GM19395 (cell line): ENCODE results near the gene UTP4.

Experiments used
- ATAC-seq: cut with Tn5 transposase; IDR thresholded peaks from one replicate; pipeline ENCODE4 v1.9.1; 2021; ENCODE audit warnings: mild to moderate bottlenecking, moderate library complexity; ENCODE audit not compliant: unreplicated experiment

Gene UTP4

DNA sequence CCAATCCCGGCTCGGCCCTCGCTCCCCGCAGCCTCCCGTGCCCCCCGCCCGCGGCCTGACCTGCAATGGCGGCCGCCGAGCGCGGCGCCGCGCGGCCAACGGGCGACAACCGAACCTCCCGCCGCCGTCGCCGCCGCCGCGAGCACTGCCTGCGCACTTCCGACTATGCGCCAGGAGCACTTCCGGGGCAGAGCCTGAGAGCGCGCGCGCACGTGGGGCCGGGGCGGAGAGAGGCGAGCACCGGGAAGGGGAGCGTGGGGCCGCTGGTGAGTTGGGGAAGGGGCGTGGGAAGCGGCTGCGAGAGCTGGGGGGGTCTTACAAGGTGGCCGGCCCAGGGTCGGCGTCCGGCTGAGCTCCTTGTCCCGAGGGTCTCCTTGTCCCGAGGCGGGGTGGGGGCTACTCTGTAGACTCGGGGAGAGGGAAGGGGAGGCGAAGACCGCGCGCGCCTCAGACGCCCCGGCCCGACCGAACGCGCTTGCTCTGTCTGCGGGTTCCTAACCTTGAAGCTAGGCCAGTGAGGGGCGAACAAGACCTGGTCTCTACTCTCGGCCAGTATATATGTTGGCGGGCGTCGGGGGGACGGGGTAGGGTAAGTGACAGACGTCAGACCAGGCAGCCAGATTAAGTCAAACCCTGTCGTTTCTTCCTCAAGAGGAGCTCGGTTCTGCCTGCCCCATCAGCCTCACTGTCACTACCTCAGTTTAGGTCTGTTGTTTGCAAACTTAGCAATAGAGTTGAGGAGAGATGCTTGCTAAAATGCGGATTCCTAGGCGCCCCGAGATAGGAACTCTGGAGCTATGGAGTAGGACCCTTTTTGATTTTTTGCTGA lies at the start of gene UTP4, which contains the start of gene CHTF8:
UTP4 (plus strand) TSS at position 226 of the 829 bp plus-strand sequence. CDS start 811 bp downstream, outside the sequence.
CHTF8 (minus strand) TSS at position 165 of the 829 bp plus-strand sequence. CDS start 11,130 bp downstream, outside the sequence.
- peak; percentile 82 for ATAC-seq

DNA sequence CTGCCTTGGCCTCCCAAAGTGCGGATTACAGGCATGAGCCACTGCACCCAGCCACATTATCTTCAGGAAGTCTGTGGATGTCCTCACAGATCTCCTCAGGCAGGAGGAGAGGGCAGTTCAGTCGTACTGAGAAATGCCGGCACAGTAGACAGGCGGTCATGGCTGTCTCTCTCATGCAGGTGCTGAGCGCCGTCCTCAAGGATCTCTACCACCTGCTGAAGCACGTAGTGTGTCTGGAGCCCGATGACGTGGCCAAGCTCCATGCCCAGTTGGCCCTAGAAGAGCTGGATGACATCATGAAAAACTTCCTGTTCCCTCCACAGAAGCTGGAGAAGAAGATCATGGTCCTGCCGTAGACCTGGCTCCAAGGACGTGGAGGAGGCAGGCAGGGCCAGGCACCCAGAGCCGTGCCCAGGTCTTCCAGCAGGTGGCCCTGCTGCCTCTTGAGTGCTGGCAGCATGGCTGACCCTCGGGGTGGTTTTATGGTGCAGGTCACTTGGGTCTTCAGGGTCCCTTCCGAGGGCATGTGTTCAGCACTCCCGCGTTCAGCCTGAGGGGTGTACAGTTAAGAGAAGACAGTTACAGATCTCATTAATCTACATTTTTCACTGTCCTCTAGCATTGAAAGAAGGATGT lies 49.0 kb upstream of the UTP4 start:
- no peak for ATAC-seq

DNA sequence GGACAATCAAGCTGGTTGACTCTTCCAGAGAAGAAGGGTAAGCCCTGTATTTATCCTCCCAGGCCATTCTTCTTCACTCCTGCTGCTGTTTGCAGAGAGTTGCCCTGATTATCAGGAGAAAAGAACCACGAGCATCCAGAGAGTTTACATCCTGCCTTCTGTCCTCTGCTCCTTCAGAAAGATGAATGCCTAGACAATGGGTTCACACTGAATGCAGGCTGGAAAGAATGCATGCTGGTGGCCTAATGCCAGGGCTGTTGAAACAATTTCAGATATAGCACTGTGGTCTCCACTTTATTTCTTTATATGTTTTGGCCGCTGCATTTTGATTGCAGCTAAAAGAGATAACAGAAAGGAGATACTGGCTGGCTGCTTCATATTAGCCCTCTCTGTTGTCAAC lies 48.2 kb upstream of the UTP4 start:
- ATAC-seq = no peak

DNA sequence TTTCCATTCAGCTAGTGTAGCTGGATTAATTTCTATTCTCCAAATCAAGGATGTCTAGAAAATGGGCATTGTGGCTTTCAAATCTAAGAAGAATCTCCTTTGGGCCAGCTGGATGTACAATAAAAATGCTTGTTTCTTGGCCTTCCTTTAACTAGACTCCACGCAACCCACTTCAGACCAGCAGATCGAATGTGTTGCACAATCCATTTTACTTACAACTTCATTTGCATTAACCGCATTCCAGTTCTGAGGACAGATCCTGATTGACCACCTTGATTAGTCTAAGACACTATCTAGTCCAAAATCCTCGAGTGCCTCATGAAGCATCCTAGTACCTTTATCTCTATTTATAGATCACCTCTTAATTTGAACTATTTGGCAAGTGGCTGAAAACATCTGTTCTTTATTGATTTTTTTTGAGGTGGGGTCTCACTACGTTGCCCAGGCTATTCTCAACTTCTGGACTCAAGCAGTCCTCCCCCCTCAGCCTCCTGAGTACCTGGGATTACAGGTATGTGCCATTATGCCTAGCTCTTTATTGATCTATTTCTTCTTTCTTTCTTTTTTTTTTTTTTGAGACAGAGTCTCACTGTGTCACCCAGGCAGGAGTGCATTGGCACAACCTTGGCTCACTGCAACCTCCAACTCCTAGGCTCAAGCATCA lies 47.3 kb upstream of the UTP4 start:
- no peak for ATAC-seq

DNA sequence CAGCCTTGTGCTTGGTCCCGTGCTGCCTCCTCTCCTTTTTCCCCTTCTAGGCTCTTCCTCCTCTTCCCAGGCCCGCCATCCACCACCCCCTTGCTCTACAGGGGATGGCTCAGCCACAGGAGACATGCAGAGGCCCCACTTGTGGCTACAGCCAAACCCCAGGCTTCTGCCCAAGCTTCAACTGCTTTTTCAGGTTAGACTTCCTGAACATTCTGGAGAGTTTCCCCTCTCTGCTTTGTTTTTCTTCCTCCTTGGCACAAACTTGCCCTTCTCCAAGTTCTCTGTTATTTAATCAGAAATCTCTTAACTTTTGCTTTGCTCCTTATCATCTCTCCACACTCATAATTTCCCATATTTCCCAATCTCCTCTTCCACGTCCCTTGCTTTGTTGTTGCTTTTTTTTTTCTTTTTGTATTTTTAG lies 45.3 kb upstream of the UTP4 start:
- ATAC-seq = no peak

DNA sequence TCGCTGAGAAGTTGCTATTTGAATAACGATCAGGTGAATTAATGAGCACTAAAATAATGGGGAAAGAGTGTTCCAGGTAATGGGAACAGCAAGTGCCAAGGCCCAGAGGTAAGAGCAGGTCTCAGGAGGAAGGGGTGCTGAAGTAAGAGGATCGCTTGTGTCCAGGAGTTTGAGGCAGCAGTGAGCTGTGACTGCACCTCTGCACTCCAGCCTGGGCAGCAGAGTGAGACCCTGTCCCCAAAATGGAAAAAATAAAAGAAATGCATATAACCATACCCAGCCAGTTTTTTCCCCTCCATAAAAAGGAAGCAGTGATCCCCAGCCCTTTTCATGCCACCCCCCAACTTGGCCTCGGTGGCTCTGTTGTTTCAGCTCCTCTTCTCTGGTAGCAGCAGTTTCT lies 43.8 kb upstream of the UTP4 start:
- ATAC-seq = no peak

DNA sequence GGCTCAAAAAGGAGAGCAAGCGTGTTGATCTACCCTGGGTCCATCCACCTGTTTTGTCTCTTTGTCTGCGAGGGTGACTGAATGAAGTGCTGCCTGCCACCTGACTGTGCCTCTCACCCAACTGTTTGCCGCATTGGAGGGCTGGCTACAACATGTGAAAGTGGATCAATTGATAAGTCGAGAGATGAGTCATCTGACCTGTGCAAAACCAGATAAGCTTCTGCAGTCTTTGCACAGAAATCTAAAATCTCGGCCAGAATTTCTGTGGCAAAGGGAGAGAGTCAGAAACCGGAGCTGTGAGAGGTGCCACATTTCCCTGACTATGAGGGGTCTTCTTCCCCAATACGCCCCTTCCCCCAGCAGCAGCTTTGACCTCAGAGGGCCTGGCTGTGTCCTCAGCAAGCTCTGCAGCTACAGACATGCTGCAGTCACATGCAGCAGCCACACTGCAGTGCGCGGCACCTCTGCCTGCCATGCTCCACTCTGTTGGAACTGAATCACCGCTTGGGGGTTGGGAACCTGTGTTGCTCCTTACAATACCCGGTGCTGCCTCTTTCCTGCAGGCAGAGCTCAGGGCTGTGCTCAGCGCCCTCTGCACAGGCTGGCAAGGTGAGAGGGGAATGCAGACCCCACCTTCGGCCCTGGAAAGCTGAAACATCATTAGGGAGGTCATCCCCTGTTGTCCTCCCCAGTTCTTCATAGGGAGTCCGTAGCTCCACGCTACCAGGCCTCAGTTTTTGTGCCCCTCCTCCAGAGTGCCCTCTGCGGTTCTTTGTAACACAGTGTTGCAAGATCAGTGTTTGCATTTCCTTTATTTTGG lies 43.1 kb upstream of the UTP4 start:
- no peak for ATAC-seq

DNA sequence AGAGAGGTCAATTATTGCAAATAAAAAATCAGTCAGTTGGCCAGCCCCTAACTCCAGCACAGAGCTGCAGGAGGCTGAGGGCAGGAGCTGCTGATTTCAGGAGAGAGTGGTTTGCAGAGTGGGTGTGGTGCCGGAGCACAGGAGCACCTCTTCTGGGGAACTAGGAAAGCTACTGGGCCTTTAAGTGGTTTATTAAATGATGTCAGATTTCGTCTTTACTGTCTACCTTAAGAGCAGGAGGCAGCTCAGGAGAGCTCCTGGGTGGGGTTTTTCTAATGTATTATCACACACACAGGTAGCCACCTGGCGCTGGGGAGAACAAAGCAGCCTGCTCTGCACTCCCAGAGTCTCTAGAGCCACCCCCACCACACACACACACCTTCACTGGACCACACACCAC lies 38.5 kb upstream of the UTP4 start:
- ATAC-seq = no peak

DNA sequence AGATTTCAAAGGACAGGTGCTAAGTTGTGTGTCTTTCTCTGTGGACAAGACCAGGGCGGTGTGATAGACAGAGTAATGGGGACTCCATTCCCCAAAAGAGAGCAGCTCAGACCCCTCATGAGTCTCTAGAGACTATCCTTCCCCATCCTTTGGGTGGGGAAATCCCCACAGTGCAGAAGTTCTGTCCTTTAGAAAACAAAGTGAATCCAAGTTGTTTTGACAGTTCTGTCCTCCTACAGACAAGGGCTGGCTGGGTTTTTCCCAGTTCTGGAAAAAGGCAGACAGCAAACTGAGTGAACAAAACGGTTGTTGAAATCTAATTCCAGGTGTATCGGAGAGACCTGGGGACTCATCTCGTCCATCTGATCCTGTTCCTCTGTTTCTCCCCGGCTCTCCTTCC lies 37.9 kb upstream of the UTP4 start:
- ATAC-seq = no peak

DNA sequence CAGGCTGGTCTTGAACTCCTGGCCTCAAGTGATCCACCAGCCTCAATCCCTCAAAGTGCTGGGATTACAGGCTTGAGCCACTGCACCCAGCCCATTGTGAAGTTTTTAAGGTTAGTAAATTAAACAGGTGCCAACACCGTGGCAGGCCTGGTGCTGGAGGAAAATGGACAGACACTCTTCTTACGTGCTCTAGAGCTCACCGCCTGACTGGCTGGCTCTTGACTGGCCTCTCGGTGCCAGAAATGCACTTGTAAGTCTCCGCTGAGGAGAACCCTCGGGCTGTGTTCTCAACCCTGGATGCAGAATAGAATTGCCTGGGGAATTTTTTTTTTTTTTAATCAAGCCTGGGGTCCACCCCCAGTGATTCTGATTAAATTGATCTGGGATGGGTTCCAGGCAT lies 37.3 kb upstream of the UTP4 start:
- no peak for ATAC-seq

DNA sequence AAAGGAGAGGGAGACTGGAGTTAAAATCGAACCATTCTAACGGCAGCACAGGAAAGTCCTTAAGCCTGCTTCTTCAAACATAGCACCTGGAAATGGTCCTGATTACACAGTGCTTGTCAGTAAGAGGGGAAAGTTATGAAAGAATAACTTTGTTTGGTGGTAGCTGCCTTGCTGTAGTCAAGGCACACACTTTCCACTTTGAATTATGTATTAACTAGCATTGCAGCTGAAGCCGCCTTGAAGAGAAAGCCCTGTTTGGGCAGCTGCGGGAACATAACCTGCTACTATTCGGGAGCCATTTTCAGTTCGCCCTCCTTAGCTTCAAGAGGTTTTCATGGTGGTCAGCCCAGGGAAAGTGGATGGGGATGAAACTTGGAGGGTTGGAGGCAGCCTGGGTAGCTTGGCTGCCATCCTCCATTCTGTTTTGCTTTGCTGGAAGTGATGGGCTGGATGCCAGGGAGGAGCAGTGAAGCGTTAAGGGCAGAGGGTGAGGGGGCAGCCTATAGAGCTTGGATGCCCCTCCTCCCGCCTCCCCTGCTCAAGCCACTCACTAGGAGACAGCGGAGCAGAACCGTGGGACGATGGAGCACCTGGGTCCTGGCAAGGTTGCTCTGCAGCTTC lies 32.3 kb upstream of the UTP4 start:
- no peak for ATAC-seq

DNA sequence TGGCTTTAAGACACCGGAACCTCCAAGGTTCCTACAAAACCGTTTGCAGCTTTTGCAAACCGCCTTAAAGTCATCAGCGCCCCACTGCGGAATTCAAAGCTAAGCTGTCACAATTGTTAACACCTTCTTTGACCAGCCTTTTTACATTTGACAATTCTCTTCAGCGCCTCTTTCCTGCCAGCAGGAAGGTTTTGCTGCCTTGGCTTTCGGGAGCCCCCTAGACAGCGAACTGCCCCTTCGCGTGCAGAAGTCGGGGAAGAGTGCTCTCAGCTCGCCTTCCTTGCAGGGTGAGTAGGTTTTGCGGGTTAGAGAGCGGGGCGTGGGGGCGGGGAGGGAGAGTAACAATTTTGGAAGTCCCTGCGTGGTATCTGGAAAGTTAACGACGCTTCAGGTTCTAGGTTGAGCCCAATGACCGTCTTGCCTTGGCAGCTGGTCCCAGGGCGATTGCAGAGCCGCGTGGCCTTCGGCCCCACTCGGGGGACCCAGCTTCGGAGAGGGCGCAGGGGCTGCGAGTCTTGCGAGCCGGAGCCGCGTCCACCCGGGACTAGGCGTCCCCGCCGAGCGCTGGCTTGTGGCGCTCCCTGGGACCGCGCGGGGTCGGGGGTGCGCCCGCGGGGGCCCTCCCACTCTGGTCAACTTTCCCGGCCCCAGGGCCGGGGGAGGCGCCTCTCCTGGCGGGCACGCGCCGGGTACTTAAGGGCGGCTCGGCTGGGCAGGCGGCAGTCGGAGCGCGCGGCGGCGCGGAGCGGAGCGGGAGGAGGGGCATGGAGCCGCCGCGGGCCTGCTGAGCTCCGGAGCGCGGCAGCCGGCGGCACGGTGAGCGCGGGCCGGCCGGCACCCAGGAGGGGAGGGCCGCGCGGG lies 26.7 kb upstream of the UTP4 start, which contains the start of gene HAS3:
HAS3 (plus strand) TSS at position 153 of the 861 bp plus-strand sequence. CDS start 3,743 bp downstream, outside the sequence.
- no peak for ATAC-seq

DNA sequence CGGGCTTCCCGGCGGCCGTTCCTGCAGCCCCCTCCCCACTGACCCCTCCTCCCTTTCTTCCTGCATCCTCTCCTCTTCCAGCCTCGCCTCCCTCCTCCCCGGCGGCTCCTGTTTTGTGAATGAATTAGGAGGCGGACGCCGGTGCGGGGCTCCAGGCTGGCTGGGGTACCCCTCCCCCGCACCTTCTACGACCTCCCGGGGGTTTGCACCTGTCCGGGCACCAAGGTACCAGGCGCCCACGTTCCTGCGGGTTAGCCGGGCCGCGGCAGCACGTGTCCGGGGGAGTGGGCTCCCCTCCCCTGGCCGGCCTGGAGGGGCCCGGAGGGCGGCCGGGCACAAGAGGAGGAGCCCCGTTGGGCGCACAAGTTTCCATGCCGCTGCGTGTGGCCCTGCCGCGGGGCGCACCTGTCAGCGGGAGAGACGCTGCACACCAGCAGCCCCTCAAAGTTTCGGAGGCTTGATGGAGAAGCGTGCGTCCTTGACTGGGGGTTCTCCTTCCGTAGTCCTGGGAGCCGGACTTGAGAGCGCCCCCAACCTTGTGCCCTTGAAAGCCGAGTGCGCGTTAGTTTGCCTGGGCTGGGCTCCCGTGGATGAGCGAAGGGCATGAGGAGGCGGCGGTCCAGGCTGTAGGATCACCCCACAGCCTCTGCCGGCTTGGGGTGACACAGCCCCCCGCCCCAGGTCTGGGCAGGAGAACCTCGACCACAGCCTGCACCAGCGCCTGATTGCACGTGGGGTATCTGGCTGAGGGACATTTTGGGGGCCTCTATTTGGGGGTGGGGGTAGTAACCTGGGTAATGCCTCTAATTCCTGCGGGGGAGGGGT lies 25.7 kb upstream of the UTP4 start:
- no peak for ATAC-seq

DNA sequence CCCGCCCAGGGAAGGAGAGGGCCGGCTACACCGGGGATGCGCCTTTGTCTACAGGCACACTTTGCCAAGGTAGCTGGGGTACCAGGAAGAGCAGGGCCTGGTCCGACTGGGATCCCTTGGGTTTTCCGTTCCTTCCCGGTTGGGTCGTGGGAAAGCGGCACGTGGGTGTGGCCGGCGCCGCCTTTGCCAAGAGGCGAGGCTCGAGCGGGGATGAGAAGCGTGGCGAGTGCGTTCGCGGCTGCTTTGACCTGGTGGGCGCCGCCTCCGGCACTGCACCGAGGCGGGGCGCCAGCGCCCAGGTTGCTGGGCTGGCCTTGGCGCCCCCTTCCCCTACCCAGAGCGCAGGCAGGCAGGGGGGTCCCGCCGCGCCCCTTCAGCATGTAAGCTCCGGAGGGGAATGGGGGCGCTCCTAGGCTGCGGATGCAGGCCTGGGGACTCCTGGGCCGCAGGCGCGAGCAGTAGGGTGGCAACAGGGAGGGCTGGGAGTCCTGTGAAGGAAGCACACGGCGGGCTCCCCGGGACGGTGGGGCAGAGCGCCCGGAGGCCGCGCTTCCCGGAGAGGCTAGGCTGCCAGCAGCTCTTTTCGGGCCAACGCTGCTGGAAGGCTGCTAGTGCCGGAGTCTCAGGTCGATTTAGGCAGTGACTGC lies 25.0 kb upstream of the UTP4 start:
- no peak for ATAC-seq

DNA sequence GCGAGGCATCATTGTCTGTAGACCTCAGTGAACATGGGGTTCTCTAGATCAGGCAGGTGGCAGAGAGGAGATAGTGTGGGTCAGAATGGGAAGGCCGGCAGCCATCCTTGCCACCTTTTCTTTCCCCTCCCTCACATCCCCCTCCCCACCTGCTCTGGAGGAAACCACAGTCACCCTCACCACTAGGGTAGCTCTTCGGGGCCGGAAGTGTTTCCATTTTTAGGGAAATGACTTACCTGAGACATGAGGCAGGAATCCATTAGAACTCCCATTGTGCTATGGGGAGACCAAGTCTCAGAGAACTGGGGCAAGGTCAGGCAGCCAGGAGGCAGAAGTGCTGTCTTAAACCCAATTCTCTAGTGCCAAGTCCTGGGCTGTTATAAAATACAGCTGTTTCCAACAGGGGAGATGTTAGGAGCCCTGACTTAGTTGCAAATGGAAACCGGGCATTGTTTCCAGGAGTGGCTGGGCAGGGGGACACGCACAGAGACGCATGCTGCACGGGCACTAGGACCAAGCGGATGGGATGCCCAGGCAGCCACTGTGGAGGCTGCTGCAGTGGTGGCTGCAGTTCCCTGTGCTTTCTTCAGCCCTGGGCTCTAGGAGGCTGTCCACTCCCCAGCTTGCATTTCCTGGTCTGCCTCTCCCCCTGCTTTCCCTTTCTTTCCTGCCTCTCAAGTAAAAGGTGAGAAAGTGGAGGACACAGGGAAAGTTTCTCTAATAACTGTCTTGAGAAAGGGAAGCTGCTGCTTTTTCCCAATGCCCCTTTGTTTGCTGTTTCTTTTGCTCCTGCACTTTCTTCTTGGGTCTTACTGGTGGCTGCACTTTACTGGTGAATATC lies 24.2 kb upstream of the UTP4 start:
- ATAC-seq = no peak

DNA sequence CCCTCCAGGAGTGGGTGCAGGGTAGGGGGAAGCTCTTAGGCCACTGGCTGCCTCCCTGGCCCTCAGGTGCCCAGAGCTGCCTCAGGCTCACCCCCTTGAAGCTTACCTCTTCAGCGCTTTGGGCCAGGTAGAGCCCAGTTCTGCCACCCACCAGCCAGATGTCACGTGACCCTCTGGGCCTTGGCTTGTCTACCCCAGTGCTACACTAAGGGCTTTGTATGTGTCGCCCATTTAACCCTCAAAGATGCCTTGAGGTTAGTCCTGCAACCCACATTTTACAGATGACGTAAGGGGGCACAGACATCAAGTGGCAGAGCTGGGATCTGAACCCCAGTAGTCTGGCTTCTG lies 23.6 kb upstream of the UTP4 start:
- no peak for ATAC-seq
